GM19351 (cell line): ENCODE results near the gene SLC25A3.
A peak's percentile ranks its signal among the peaks of the same experiment; 100 is the strongest.
"Not testable (repeated sequence)": the region's sequence is repeated elsewhere in the genome, so short reads cannot be mapped to it uniquely, and the experiment has no call there.

Experiments used
- ATAC-seq: cut with Tn5 transposase; IDR thresholded peaks from one replicate; pipeline ENCODE4 v1.9.1; 2021; ENCODE audit warnings: mild to moderate bottlenecking, moderate library complexity; ENCODE audit not compliant: unreplicated experiment

Gene SLC25A3

GRCh38 chr12:98594050-98594835 lies 757 bp downstream of the SLC25A3 start:
- ATAC-seq: peak; percentile 6

GRCh38 chr12:98595243-98595988 lies 1.9 kb downstream of the SLC25A3 start:
- no peak for ATAC-seq

- ATAC-seq: not testable (repeated sequence)
Measured at GRCh38 chr12:98597313-98597712, 3.8 kb downstream of the SLC25A3 start.

GRCh38 chr12:98601924-98602323 lies 8.4 kb downstream of the SLC25A3 start:
- no peak for ATAC-seq

- ATAC-seq: no peak
Measured at GRCh38 chr12:98606359-98606988, 13.0 kb downstream of the SLC25A3 start.

- ATAC-seq: no peak
Measured at GRCh38 chr12:98610596-98610995, 17.1 kb downstream of the SLC25A3 start.

- ATAC-seq: peak; percentile 90
Measured at GRCh38 chr12:98612696-98613334, 19.3 kb downstream of the SLC25A3 start.

- no peak for ATAC-seq
Measured at GRCh38 chr12:98618952-98619351, 25.5 kb downstream of the SLC25A3 start.

GRCh38 chr12:98635657-98636323 lies 42.3 kb downstream of the SLC25A3 start:
- ATAC-seq: peak; percentile 96

GRCh38 chr12:98637068-98637467 lies 43.6 kb downstream of the SLC25A3 start:
- no peak for ATAC-seq

GRCh38 chr12:98638009-98638408 lies 44.5 kb downstream of the SLC25A3 start:
- no peak for ATAC-seq

GRCh38 chr12:98639491-98639890 lies 46.0 kb downstream of the SLC25A3 start:
- ATAC-seq: no peak

GRCh38 chr12:98642801-98643200 lies 49.3 kb downstream of the SLC25A3 start:
- not testable (repeated sequence) for ATAC-seq

- peak; percentile 20 for ATAC-seq
Measured at GRCh38 chr12:98644433-98644711, 50.9 kb downstream of the SLC25A3 start.

- ATAC-seq: peak; percentile 82
Measured at GRCh38 chr12:98644712-98645571, 51.5 kb downstream of the SLC25A3 start, which contains the start of the genes APAF1 and IKBIP. Gene APAF1, plus strand, starts transcription at chr12:98645290. Its CDS starts 3,070 bp downstream, at chr12:98648360. Gene IKBIP, minus strand, starts transcription at chr12:98644788. Its CDS starts 87 bp downstream, at chr12:98644701.

GRCh38 chr12:98645572-98646067 lies 52.1 kb downstream of the SLC25A3 start:
- peak; percentile 0 for ATAC-seq

- no peak for ATAC-seq
Measured at GRCh38 chr12:98646294-98647090, 53.0 kb downstream of the SLC25A3 start.

- no peak for ATAC-seq
Measured at GRCh38 chr12:98651328-98651727, 57.8 kb downstream of the SLC25A3 start.
